ENCODE data around the gene EI24.

- TF ChIP-seq POLR2AphosphoS5 (IDR thresholded peaks at IDR 0.05; ENCODE audit: low read depth, low read length) (no peak), POLR2A (IDR thresholded peaks at IDR 0.05; ENCODE audit: low read depth, low read length) (no peak)
Observed at GRCh38 chr11:125569915-125570621, 791 bp downstream of the EI24 start.
